H54 (cell line): ENCODE measurements around the gene SAMD14.
A peak's percentile ranks its signal among the peaks of the same experiment; 100 is the strongest.

Experiments
- DNase-seq: peaks from one replicate; pipeline ENCODE4 v3.0.0; 2011; ENCODE audit warnings: low spot score, mixed read lengths; ENCODE audit not compliant: insufficient read length
- FAIRE-seq: peaks from 3 replicates; lab custom pipeline; 2011; peaks lifted over from hg19 to GRCh38; lab: Jason Lieb, UNC
- POLR2A ChIP-seq: IDR thresholded peaks from 2 replicates; pipeline ENCODE4 v1.6.1; 2011; ENCODE audit warnings: low read depth, mild to moderate bottlenecking, low read length

Gene SAMD14

GRCh38 chr17:50148226-50149090 is 18.5 kb upstream of the SAMD14 start:
- DNase-seq: no peak
- no peak for FAIRE-seq

GRCh38 chr17:50147841-50148225 is 17.9 kb upstream of the SAMD14 start:
- DNase-seq (no peak), FAIRE-seq (no peak)
- TF ChIP-seq POLR2A: no peak

More at GRCh38 chr17:50148226-50149090, 18.5 kb upstream of the SAMD14 start:
- TF ChIP-seq POLR2A: no peak

- FAIRE-seq: no peak
- no peak for TF ChIP-seq POLR2A
- DNase-seq: no peak
Observed at GRCh38 chr17:50146927-50147665, 17.1 kb upstream of the SAMD14 start.

GRCh38 chr17:50146230-50146926 is 16.4 kb upstream of the SAMD14 start:
- TF ChIP-seq POLR2A: no peak
- DNase-seq: no peak
- FAIRE-seq: no peak

GRCh38 chr17:50145532-50146229 is 15.7 kb upstream of the SAMD14 start:
- FAIRE-seq (no peak), DNase-seq (no peak)
- TF ChIP-seq POLR2A: no peak

GRCh38 chr17:50144845-50145531 is 15.0 kb upstream of the SAMD14 start:
- no peak for TF ChIP-seq POLR2A
- FAIRE-seq (no peak), DNase-seq (no peak)

GRCh38 chr17:50144355-50144754 is 14.4 kb upstream of the SAMD14 start:
- FAIRE-seq: no peak
- TF ChIP-seq POLR2A: no peak
- DNase-seq: no peak

GRCh38 chr17:50143461-50144176 is 13.7 kb upstream of the SAMD14 start:
- no peak for FAIRE-seq
- TF ChIP-seq POLR2A: no peak

GRCh38 chr17:50141745-50142110 is 11.8 kb upstream of the SAMD14 start:
- no peak for TF ChIP-seq POLR2A
- no peak for FAIRE-seq
- no peak for DNase-seq

More at GRCh38 chr17:50143461-50144176, 13.7 kb upstream of the SAMD14 start:
- no peak for DNase-seq

GRCh38 chr17:50141026-50141744 is 11.2 kb upstream of the SAMD14 start:
- no peak for TF ChIP-seq POLR2A
- DNase-seq: no peak
- no peak for FAIRE-seq

- DNase-seq: peak; percentile 96
- no peak for FAIRE-seq
- TF ChIP-seq POLR2A: no peak
Observed at GRCh38 chr17:50139950-50140885, 10.3 kb upstream of the SAMD14 start.
